Hematopoietic multipotent progenitor cell treated with erythropoietin and hydrocortisone succinate and interleukin-3 and kit ligand, for 17 days (in vitro differentiated cells): ENCODE measurements around the gene TYRP1.

Source experiments
- DNase-seq: peaks from one replicate; pipeline ENCODE4 v3.0.0-alpha.2; 2015; ENCODE audit warnings: low spot score

Gene TYRP1

GRCh38 chr9:12696931-12697622 lies 3.9 kb downstream of the TYRP1 start:
- no peak for DNase-seq

GRCh38 chr9:12697719-12698118 lies 4.5 kb downstream of the TYRP1 start:
- DNase-seq: peak; percentile 6

GRCh38 chr9:12698266-12698665 lies 5.1 kb downstream of the TYRP1 start:
- no peak for DNase-seq

- DNase-seq: no peak
Measured at GRCh38 chr9:12698986-12699385, 5.8 kb downstream of the TYRP1 start.

DNA sequence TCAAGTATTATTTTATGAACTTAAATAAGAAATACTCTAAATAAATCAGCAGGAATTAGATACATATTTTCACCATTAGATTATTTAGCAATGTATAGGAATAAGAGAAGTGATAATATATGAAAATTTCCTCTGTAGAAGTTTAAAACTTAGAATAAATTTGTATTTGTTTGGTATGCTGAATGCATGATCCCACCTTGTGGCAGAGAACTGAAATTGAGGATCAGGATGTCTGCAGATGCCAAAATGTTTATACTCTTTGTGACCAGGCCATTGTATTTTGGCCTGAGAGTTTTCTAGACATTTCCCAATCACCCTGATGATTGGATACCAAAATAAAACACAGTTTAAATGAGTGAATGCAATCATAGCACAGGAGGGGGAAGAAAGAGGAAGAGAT lies 6.3 kb downstream of the TYRP1 start:
- DNase-seq: no peak

DNA sequence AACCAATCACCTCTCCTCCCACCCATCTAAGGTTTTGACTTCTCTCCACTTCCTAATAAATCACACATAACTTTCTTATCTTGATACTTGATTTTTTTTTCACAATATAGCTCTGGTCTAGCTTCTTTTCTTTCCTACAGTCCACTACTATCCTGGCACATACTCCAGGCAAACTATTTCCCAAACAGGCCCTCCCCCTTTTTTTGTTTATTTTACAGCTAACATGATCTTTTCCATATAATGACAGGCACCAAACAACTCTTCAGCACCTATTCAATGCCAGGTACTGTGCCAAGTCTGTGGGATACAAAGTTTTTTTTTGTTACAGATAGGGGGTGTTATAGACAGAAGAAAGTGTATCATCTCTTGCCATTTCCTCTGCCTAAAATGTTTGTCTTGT lies 7.9 kb downstream of the TYRP1 start:
- no peak for DNase-seq

- DNase-seq: no peak
Measured at GRCh38 chr9:12702160-12702758, 9.1 kb downstream of the TYRP1 start.

GRCh38 chr9:12703996-12704395 lies 10.8 kb downstream of the TYRP1 start:
- DNase-seq: no peak

GRCh38 chr9:12705738-12706391 lies 12.7 kb downstream of the TYRP1 start:
- no peak for DNase-seq

- DNase-seq: no peak
Measured at GRCh38 chr9:12708562-12709298, 15.5 kb downstream of the TYRP1 start.

- DNase-seq: no peak
Measured at GRCh38 chr9:12712532-12712931, 19.3 kb downstream of the TYRP1 start.

GRCh38 chr9:12715268-12715667 lies 22.1 kb downstream of the TYRP1 start:
- DNase-seq: no peak

- no peak for DNase-seq
Measured at GRCh38 chr9:12716823-12717600, 23.8 kb downstream of the TYRP1 start.

DNA sequence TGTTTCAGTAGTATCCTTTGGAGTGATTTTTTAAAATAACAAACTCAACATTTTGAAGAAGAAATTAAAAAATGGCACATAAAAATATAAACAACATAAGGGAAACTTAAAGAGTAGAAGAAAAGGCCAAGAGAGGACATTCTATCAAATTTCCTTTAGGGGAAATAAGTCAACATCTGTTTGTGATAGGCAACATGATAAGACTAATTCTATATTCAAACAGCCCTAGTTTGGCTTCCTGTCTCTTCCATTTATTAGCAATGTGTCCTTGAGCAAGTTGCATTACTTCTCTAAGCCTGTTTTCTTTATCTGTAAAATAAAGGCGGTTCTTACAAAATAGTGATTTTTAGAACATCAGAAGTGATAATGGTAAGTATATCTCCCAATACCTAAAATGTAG lies 24.7 kb downstream of the TYRP1 start:
- DNase-seq: no peak

DNA sequence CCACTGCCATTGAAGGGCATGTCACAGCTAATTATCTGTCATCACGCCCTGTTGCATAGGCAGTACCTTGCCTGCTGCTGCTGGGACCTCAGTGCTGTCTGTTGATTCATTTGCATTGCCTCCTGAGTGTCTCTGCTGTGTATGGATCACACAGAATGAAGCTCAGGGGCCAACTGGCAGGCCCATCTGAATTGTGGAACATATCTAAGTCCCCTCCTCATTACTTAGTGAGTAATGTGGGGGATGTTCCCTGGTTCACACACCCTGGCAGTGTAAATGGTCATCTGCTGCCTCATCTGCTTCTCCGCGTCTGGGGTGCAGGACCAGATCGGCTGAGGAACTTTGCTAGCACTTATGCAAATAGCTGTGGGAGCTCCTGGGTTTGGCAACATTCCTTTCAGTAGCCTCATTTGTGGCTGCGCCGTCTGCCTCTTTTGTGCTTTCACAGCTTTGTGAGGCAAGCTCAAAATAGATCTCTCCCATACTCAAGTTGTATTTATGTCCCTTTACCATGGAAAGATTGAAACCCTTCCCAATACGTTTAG lies 25.4 kb downstream of the TYRP1 start:
- DNase-seq: no peak

GRCh38 chr9:12719431-12719830 lies 26.2 kb downstream of the TYRP1 start:
- no peak for DNase-seq

GRCh38 chr9:12720551-12720950 lies 27.4 kb downstream of the TYRP1 start:
- no peak for DNase-seq

DNA sequence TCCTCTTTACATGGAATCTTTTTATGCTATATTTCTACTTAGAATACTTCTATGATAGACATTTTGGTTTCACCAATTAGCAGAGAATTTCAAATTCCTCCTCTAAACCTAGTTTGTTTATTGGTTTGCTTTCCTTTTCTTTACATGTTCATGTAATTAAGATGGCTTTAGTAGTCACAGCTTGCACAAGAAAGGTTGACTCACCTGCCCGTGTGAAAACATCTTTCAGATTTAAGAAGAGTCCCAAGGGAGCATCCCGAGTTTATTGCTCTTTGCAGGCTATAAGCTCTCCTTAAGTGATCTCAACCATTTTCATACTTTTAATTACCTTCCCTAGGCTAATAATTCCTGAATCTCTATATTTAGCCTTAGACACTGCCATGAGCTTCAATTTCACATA lies 28.9 kb downstream of the TYRP1 start:
- DNase-seq: no peak

- no peak for DNase-seq
Measured at GRCh38 chr9:12723409-12724028, 30.3 kb downstream of the TYRP1 start.

DNA sequence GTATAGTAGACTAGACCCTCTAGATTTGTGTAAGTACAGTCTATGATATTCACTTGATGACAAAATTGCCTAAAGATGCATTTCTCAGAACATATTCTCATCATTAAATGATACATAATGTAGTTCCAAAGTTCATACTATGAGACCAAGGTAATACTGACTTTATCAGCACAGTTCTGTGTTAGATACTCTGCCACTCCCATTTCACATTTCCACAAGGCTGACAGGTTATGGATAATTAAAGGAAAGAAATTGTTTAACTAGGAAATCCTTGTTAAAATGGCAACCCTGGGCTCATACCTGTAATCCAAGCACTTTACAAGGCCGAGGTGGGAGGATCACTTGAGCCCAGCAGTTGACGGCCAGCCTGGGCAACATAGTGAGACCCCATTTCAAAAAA lies 33.6 kb downstream of the TYRP1 start:
- no peak for DNase-seq

DNA sequence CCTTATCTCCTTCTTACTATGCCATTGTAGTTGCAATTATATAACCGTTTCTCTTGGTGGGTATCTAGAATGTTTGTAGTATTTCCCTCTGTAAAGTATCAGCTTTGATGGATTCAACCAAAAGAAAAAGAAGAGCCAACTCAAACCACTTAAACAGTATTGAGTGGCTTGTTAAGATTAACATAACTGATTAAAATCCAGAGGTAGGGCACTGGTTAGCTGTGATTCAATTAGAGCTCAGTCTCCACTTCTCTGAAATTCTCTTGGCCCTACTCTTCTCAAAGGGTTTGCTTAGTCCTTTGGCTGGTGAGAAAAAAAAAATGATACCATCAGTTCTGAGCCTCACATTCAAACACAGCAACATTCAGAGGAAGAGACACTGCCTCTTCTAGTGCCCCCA lies 37.0 kb downstream of the TYRP1 start:
- DNase-seq: no peak
